K562 (cell line): ENCODE results near the gene ARHGAP10. TPM values are rescaled to one million over a fixed set of nuclear protein-coding genes. Genes with fewer than 3 reads are reported as not detected.

Source experiments
- ATAC-seq: fragments of 200-7000 bp; cut with Tn5 transposase; 3 replicates; pipeline ENCODE4 v1.9.1; 2020; ENCODE audit warnings: moderate library complexity
- BruUV-seq: library from RNA; stranded (reverse); fragments of 400-500 nt; replicated peaks from 2 replicates; lab custom pipeline; 2021; lab: Mats Ljungman, UMichigan
- CTCF ChIA-PET: fragments of 300-600 bp; formaldehyde crosslinking; extraction: SDS; loops from one replicate; lab custom pipeline; 2021; ENCODE audit warnings: low intra/inter-chr PET ratio; lab: Yijun Ruan, JAX
- POLR2A ChIA-PET: fragments of 300-600, 350-650 bp; sonication (Branson Sonifier 250); formaldehyde crosslinking; extraction: SDS; loops from one replicate; lab custom pipeline; 2021; ENCODE audit warnings: antibody characterized with exemption, inconsistent platforms; lab: Yijun Ruan, JAX
- DNase-seq, 4 experiments: peaks; one replicate each; pipeline versions ENCODE4 v3.0.0 to v3.0.0-alpha.2; 2011 to 2018; ENCODE audit warnings: low spot score in 3 of 4, mixed read lengths in 3 of 4; ENCODE audit errors: extremely low read depth in 1 of 4
- FAIRE-seq: peaks from 2 replicates; lab custom pipeline; 2011; peaks lifted over from hg19 to GRCh38; lab: Jason Lieb, UNC
- H2AFZ ChIP-seq: 2 replicates; pipeline ENCODE4 v1.6.0; 2011; ENCODE audit warnings: low read depth, low read length, control low read depth, inconsistent platforms
- H3K27ac ChIP-seq: fragments of 200-600 bp; 3 replicates; pipeline ENCODE4 v1.8.0; 2011; ENCODE audit warnings: low read depth, mild to moderate bottlenecking, control low read depth, inconsistent platforms, low read length, moderate library complexity, mixed read lengths; ENCODE audit errors: extremely low read depth
- H3K27me3 ChIP-seq, 2 experiments: fragments of 300-600 bp in 1 of 2; 2 replicates in 1 of 2; 3 replicates in 1 of 2; pipeline versions ENCODE4 v1.6.0 to v1.8.0; 2011; ENCODE audit warnings: inconsistent platforms in 2 of 2, low read length in 2 of 2, mild to moderate bottlenecking in 1 of 2, mixed read lengths in 1 of 2, moderate library complexity in 1 of 2; ENCODE audit not compliant: control insufficient read depth in 2 of 2, insufficient read depth in 2 of 2
- H3K36me3 ChIP-seq: fragments of 300-600 bp; 3 replicates; pipeline ENCODE4 v1.8.0; 2011; ENCODE audit warnings: mild to moderate bottlenecking, low read length, inconsistent platforms; ENCODE audit not compliant: control insufficient read depth, insufficient read depth
- H3K4me1 ChIP-seq, 2 experiments: fragments of 200-600 bp in 1 of 2; replicated peaks in 1 of 2; 2 replicates in 1 of 2; 3 replicates in 1 of 2; pipeline versions ENCODE4 v1.5.1 to v1.8.0; 2011; ENCODE audit warnings: inconsistent platforms in 2 of 2, low read length in 2 of 2, mild to moderate bottlenecking in 1 of 2, mixed read lengths in 1 of 2, moderate library complexity in 1 of 2; ENCODE audit not compliant: control insufficient read depth in 2 of 2, insufficient read depth in 2 of 2
- H3K4me2 ChIP-seq: 2 replicates; pipeline ENCODE4 v1.6.1; 2011; ENCODE audit warnings: low read length, control low read depth, inconsistent platforms, mixed read lengths; ENCODE audit not compliant: insufficient read depth
- H3K4me3 ChIP-seq: fragments of 200-600 bp; sonication (generic), shearing (Covaris generic); 2 replicates; pipeline ENCODE4 v1.5.1; 2016; ENCODE audit warnings: control low read depth, inconsistent platforms
- H3K79me2 ChIP-seq: fragments of 200-600 bp; 3 replicates; pipeline ENCODE4 v1.8.0; 2011; ENCODE audit warnings: low read length, inconsistent platforms; ENCODE audit not compliant: control insufficient read depth, insufficient read depth
- H3K9ac ChIP-seq, 2 experiments: 2 replicates each; pipeline versions ENCODE4 v1.6.0 to v1.6.1; 2011; ENCODE audit warnings: low read depth in 2 of 2, low read length in 2 of 2, control low read depth in 1 of 2, inconsistent platforms in 1 of 2, mild to moderate bottlenecking in 1 of 2, mixed read lengths in 1 of 2; ENCODE audit not compliant: insufficient read depth in 1 of 2
- H3K9me1 ChIP-seq: one replicate; pipeline ENCODE4 v1.6.0; 2011; ENCODE audit warnings: inconsistent platforms, mild to moderate bottlenecking, low read length, moderate library complexity; ENCODE audit not compliant: control insufficient read depth, insufficient read depth
- H3K9me3 ChIP-seq: replicated peaks from 2 replicates; pipeline ENCODE4 v1.5.1; 2011; ENCODE audit warnings: low read depth, low read length, inconsistent platforms; ENCODE audit not compliant: control insufficient read depth, insufficient read depth
- H4K20me1 ChIP-seq: replicated peaks from 2 replicates; pipeline ENCODE4 v1.6.1; 2011; ENCODE audit warnings: low read length, inconsistent platforms, mixed read lengths; ENCODE audit not compliant: control insufficient read depth, insufficient read depth
- E2F3 ChIP-seq: fragments of 250-450 bp; sonication (Bioruptor Pico); IDR thresholded peaks from 2 replicates; pipeline ENCODE4 v1.4.0; 2020; ENCODE audit warnings: mild to moderate bottlenecking
- HDAC6 ChIP-seq: IDR thresholded peaks from 2 replicates; pipeline ENCODE4 v1.6.1; 2012; ENCODE audit warnings: low read depth, mild to moderate bottlenecking, control low read depth, inconsistent platforms, low read length, moderate library complexity
- MECOM ChIP-seq: fragments of 250-450 bp; sonication (Bioruptor Pico); IDR thresholded peaks from 2 replicates; pipeline ENCODE4 v1.8.0; 2022; ENCODE audit warnings: inconsistent platforms
- MTA3 ChIP-seq: fragments of 450-650 bp; formaldehyde crosslinking; IDR thresholded peaks from 2 replicates; pipeline ENCODE4 v1.6.1; 2017; ENCODE audit warnings: mild to moderate bottlenecking, borderline replicate concordance
- MYBL2 ChIP-seq, 2 experiments: fragments of 450-650 bp in 1 of 2; sonication (generic) in 1 of 2; formaldehyde crosslinking in 1 of 2; IDR thresholded peaks; 2 replicates each; pipeline versions ENCODE4 v1.6.1 to v1.8.1; 2017 to 2022; ENCODE audit warnings: borderline replicate concordance in 1 of 2, inconsistent platforms in 1 of 2, low read depth in 1 of 2, mild to moderate bottlenecking in 1 of 2, missing genetic modification reagents in 1 of 2, moderate library complexity in 1 of 2
- NEUROD1 ChIP-seq: fragments of 150-350 bp; IDR thresholded peaks from 2 replicates; pipeline ENCODE4 v1.6.1; 2014; ENCODE audit warnings: borderline replicate concordance, low read length, low read depth; ENCODE audit not compliant: partially characterized antibody
- RCOR1 ChIP-seq, 2 experiments: IDR thresholded peaks; 2 replicates each; pipeline ENCODE4 v1.6.1; 2012; ENCODE audit warnings: low read depth in 2 of 2, low read length in 2 of 2, borderline replicate concordance in 1 of 2, improper control_type of control experiment in 1 of 2
- WGBS: fragments of 100-300 bp; shearing (Covaris generic); methylation state at CpG from one replicate; pipeline ENCODE4 v1.1.6; 2016; ENCODE audit warnings: low coverage, mixed read lengths; ENCODE audit not compliant: insufficient coverage; ENCODE audit errors: missing lambda C conversion rate; 5-methylcytosine and 5-hydroxymethylcytosine counted together
- in situ Hi-C: fragments of 300-500 bp; cut with MboI; formaldehyde crosslinking; loops from 4 replicates; pipeline ENCODE4 v1.15.0; 2018; ENCODE audit warnings: inconsistent platforms, mixed read lengths
- intact Hi-C: fragments of 100-400 bp; cut with micrococcal nuclease; formaldehyde crosslinking; loops from 2 replicates; pipeline ENCODE4 v1.14.2; 2022
- polyA plus RNA-seq, 8 experiments: library from polyadenylated mRNA; depleted of rRNA in 4 of 8; stranded (reverse) in 5 of 8; unstranded in 3 of 8; fragments of >200 nt; fragmentation: Nextera tagmentation in 2 of 8; fragmentation: Illumina TruSeq in 1 of 8; extraction: Ambion mirVana in 2 of 8; extraction: Trizol in 1 of 8; gene quantifications; 2 replicates each; pipeline versions ENCODE4 v1.2.1 to v1.2.3, GENCODE V29; 2011 to 2014; ENCODE audit warnings: inconsistent platforms in 1 of 8, missing spikeins in 1 of 8
- total RNA-seq, 7 experiments: library from RNA; depleted of rRNA in 6 of 7; stranded (reverse); fragments of >200 nt in 6 of 7; fragmentation: Illumina TruSeq in 2 of 7; extraction: Trizol in 2 of 7; gene quantifications; 2 replicates each; pipeline versions ENCODE4 v1.2.1 to v1.2.3, GENCODE V29; 2011 to 2021; ENCODE audit warnings: low replicate concordance in 1 of 7
- TF ChIP-seq, protein P1 (sequence below), 2 experiments: fragments of 450-650 bp in 1 of 2; sonication (generic) in 1 of 2; formaldehyde crosslinking in 1 of 2; IDR thresholded peaks in 1 of 2; conservative IDR thresholded peaks in 1 of 2; 2 replicates each; pipeline versions ENCODE4 v1.6.1 to v1.8.1; 2016 to 2023; ENCODE audit warnings: mild to moderate bottlenecking in 2 of 2, moderate library complexity in 2 of 2, inconsistent platforms in 1 of 2, missing genetic modification reagents in 1 of 2

ARHGAP10 gene
- total and polyA plus RNA-seq, 9 of the 15 experiments (the other 6 are each of a cell fraction or from before 2014, with no cell fraction given), result 0.03 to 0.22 (median 0.06) TPM; not detected in 3

DNA sequence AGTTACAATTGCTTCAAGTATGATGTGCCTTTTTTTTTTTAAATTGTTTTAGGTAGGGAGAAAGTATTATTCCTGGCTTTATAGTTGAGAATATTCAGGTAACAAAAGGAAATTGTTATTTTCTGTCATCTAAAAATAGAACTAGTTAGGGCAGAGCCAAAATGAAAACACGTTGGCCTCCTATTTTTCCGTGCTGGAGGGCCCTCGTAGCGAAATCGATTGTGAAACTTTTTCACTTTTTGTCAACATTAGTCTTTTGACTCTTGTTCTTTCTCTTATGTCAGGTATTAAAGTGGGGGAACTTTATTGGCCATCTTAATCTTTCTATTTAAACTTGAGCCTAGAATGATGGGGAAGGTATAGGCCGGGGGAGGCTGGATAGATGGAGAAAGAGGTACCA is 104.9 kb downstream of the ARHGAP10 start:
- no peaks in the 10 kb centered on the region for H3K9me1 ChIP-seq
- POLR2A ChIA-PET, result no interaction called here
- FAIRE-seq (no peak), ATAC-seq (no peak)
- H3K4me2 ChIP-seq, result no peak overlapping the region
- no peak overlapping the region for H3K4me3 ChIP-seq
- no peaks in the 10 kb centered on the region for H3K36me3 ChIP-seq
- CTCF ChIA-PET, result no interaction called here
- no peaks in the 10 kb centered on the region for H3K79me2 ChIP-seq
- 2% methylated on average over 6 of the region's 6 CpGs for WGBS
- TF ChIP-seq MYBL2 (IDR thresholded peaks at IDR 0.05; ENCODE audit: low read depth), result no peak
- no peak for TF ChIP-seq MYBL2 (CRISPR knock-in tag; IDR thresholded peaks at IDR 0.05; ENCODE audit: borderline replicate concordance)
- no peak for TF ChIP-seq MECOM (CRISPR knock-in tag)
- no peak for TF ChIP-seq NEUROD1
- TF ChIP-seq E2F3 (CRISPR knock-in tag), result no peak
- no peak for TF ChIP-seq RCOR1 (IDR thresholded peaks at IDR 0.05; ENCODE audit: borderline replicate concordance in 1 of 2, low read depth in 2 of 2, low read length in 2 of 2)
- TF ChIP-seq MTA3, result no peak
- TF ChIP-seq, protein P1, sequence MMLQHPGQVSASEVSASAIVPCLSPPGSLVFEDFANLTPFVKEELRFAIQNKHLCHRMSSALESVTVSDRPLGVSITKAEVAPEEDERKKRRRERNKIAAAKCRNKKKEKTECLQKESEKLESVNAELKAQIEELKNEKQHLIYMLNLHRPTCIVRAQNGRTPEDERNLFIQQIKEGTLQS (IDR thresholded peaks at IDR 0.05), result no peak
- TF ChIP-seq, protein P1 (CRISPR knock-in tag; conservative IDR thresholded peaks at IDR 0.05), result no peak
- TF ChIP-seq HDAC6, result no peak
- TF ChIP-seq, all 486 proteins: peak for 0
- H2AFZ ChIP-seq, result no peak overlapping the region
- intact Hi-C loops (no loop called here), in situ Hi-C loops (no loop called here)
- DNase-seq, result no peak
- H4K20me1 ChIP-seq, result no peaks in the 10 kb centered on the region
- no peaks in the 10 kb centered on the region for H3K9me3 ChIP-seq
- H3K9ac ChIP-seq, result no peak overlapping the region
- H3K27me3 ChIP-seq, result no peaks in the 10 kb centered on the region; a peak in 1 of 5 replicates
- no peaks in the 10 kb centered on the region for H3K4me1 ChIP-seq
- no peak overlapping the region for H3K27ac ChIP-seq
- BruUV-seq, result no TSS peak
